GM23248 (cell line): Measurements from ENCODE around the gene NEK10. TPM values are rescaled to one million over a fixed set of nuclear protein-coding genes. Genes with fewer than 3 reads are reported as not detected.

Experiments used
- DNase-seq: peaks from one replicate; pipeline ENCODE4 v3.0.0-alpha.2; 2015
- H2AFZ ChIP-seq: fragments of 200-600 bp; sonication (generic); 2 replicates; pipeline ENCODE4 v1.6.1; 2016; ENCODE audit warnings: antibody characterized with exemption
- H3F3A ChIP-seq: fragments of 200-600 bp; sonication (generic); 2 replicates; pipeline ENCODE4 v1.6.1; 2016; ENCODE audit warnings: mild to moderate bottlenecking, antibody characterized with exemption, mixed run types; ENCODE audit not compliant: insufficient read depth
- H3K27ac ChIP-seq: fragments of 200-600 bp; sonication (generic); 2 replicates; pipeline ENCODE4 v1.5.1; 2016; ENCODE audit warnings: mild to moderate bottlenecking
- H3K27me3 ChIP-seq: fragments of 200-600 bp; sonication (generic); replicated peaks from 2 replicates; pipeline ENCODE4 v1.6.1; 2016; ENCODE audit warnings: mild to moderate bottlenecking; ENCODE audit not compliant: insufficient read depth
- H3K36me3 ChIP-seq: fragments of 200-600 bp; sonication (generic); 2 replicates; pipeline ENCODE4 v1.6.1; 2016; ENCODE audit warnings: low read depth, mild to moderate bottlenecking
- H3K4me1 ChIP-seq: fragments of 200-600 bp; sonication (generic); 2 replicates; pipeline ENCODE4 v1.6.1; 2016; ENCODE audit warnings: mild to moderate bottlenecking; ENCODE audit not compliant: insufficient read depth
- H3K4me2 ChIP-seq: fragments of 200-600 bp; sonication (generic); one replicate; pipeline ENCODE4 v1.6.1; 2016; ENCODE audit warnings: mild to moderate bottlenecking; ENCODE audit not compliant: unreplicated experiment
- H3K4me3 ChIP-seq: fragments of 200-600 bp; sonication (generic); 2 replicates; pipeline ENCODE4 v1.5.1; 2016; ENCODE audit warnings: mild to moderate bottlenecking
- H3K79me2 ChIP-seq: fragments of 200-600 bp; sonication (generic); 2 replicates; pipeline ENCODE4 v1.6.1; 2016; ENCODE audit warnings: mild to moderate bottlenecking; ENCODE audit not compliant: insufficient read depth
- H3K9ac ChIP-seq: fragments of 200-600 bp; sonication (generic); 2 replicates; pipeline ENCODE4 v1.6.1; 2016; ENCODE audit warnings: mild to moderate bottlenecking
- H3K9me2 ChIP-seq: fragments of 200-600 bp; sonication (generic); 2 replicates; pipeline ENCODE4 v1.6.1; 2016; ENCODE audit warnings: mixed run types, mild to moderate bottlenecking, moderate library complexity; ENCODE audit not compliant: insufficient read depth
- H3K9me3 ChIP-seq: fragments of 200-600 bp; sonication (generic); one replicate; pipeline ENCODE4 v1.6.1; 2017; ENCODE audit warnings: low read depth
- H4K20me1 ChIP-seq: fragments of 200-600 bp; sonication (generic); 2 replicates; pipeline ENCODE4 v1.6.0; 2016; ENCODE audit not compliant: insufficient read depth
- EZH2 ChIP-seq: fragments of 200-600 bp; sonication (generic); IDR thresholded peaks from 2 replicates; pipeline ENCODE4 v1.6.1; 2018; ENCODE audit warnings: antibody characterized with exemption, mild to moderate bottlenecking; ENCODE audit not compliant: insufficient read depth, poor library complexity, severe bottlenecking
- EZH2phosphoT487 ChIP-seq: fragments of 200-600 bp; sonication (generic); IDR thresholded peaks from 2 replicates; pipeline ENCODE4 v1.6.1; 2018; ENCODE audit warnings: antibody characterized with exemption, moderate library complexity, mild to moderate bottlenecking, low read depth; ENCODE audit not compliant: insufficient read depth
- WGBS, 2 experiments: methylation state at CpG; one replicate each; pipeline ENCODE4 v1.1.6; 2015 to 2017; ENCODE audit warnings: low lambda C conversion rate in 2 of 2, low coverage in 1 of 2; ENCODE audit errors: missing lambda C conversion rate in 2 of 2; 5-methylcytosine and 5-hydroxymethylcytosine counted together
- in situ Hi-C: fragments of 300-500 bp; cut with MboI; formaldehyde crosslinking; loops from 2 replicates; pipeline ENCODE4 v1.15.0; 2020
- polyA plus RNA-seq: library from polyadenylated mRNA; unstranded; fragments of >200 nt; fragmentation: Nextera tagmentation; extraction: Ambion mirVana; gene quantifications from 2 replicates; pipeline ENCODE4 v1.2.1, GENCODE V29; 2016
- total RNA-seq: library from RNA; depleted of rRNA; stranded (reverse); fragments of >200 nt; shearing (Covaris generic); gene quantifications from 2 replicates; pipeline ENCODE4 v1.2.3, GENCODE V29; 2014

The NEK10 gene
- total and polyA plus RNA-seq, 2 experiments from 2014 or later = 3.2 to 7.6 TPM

DNA sequence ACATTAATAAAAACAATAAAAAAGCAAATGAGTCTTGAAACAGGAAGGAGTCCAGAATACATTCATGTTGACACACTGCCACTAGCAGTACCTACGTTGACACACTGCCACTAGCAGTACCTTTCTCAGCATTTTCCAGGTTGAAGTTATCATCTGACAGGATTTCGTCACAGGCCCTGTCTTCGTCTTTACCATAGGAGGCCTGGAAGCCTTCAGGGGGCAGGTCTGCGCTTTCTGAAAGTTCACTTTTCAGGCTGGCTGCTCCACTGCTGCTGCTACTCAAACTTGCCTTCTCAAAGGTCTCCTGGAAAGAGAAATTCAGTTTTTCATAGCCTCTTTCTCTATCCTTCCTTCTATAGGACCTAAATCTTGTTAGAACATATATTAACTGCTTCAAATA lies 194.7 kb downstream of the NEK10 start:
- 0 out of 2 replicates have a peak, but pooled peaks cover 3% of the 10 kb centered on the region for H3K36me3 ChIP-seq
- no peak overlapping the region for H3K4me3 ChIP-seq
- H3K4me1 ChIP-seq = no peaks in the 10 kb centered on the region
- no peak overlapping the region for H3K27ac ChIP-seq
- no peak overlapping the region for H3K9ac ChIP-seq
- no peaks in the 10 kb centered on the region for H3K9me3 ChIP-seq
- no peaks in the 10 kb centered on the region for H3K79me2 ChIP-seq
- no peak overlapping the region for H3K4me2 ChIP-seq
- H3K9me2 ChIP-seq = no peaks in the 10 kb centered on the region
- no peaks in the 10 kb centered on the region for H4K20me1 ChIP-seq
- H2AFZ ChIP-seq = no peak overlapping the region
- in situ Hi-C loops = no loop called here
- TF ChIP-seq EZH2 (no peak), EZH2phosphoT487 (no peak)
- H3K27me3 ChIP-seq = no peaks in the 10 kb centered on the region
- no peaks in the 10 kb centered on the region for H3F3A ChIP-seq
- 79 to 92% methylated on average over 4 of the region's 4 CpGs for WGBS, 2 experiments
- no peak for DNase-seq

DNA sequence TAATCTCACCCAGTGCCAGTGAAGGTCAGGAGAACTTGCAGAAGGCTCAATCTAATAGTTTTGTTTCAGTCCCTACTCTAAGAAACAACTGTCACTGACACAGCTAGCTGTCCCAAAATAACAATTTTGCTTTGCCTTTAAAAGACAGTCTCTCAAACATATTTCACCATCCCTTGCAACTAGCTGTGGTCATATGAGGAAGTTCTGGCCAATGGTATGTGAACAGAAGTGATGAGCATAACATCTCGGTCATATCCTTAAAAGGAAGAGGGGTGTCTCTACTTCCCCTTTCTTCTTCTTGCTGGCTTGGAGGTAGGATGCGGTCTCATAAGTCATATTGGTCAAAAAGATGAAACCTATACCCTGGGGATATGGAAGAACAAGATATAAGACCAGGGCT lies 198.1 kb downstream of the NEK10 start:
- TF ChIP-seq EZH2 = no peak
- no peak for TF ChIP-seq EZH2phosphoT487
- Histone ChIP-seq H3K9me2 (no peaks in the 10 kb centered on the region), H3K36me3 (0 out of 2 replicates have a peak, but pooled peaks cover 3% of the 10 kb centered on the region), H3K4me1 (peaks cover 16% of the 10 kb centered on the region), H3K4me2 (no peak overlapping the region), H4K20me1 (no peaks in the 10 kb centered on the region), H3F3A (peaks cover 16% of the 10 kb centered on the region), H2AFZ (no peak overlapping the region), H3K79me2 (no peaks in the 10 kb centered on the region), H3K4me3 (no peak overlapping the region), H3K9me3 (no peaks in the 10 kb centered on the region), H3K27ac (no peak overlapping the region), H3K27me3 (no peaks in the 10 kb centered on the region), H3K9ac (no peak overlapping the region)
- 84 to 93% methylated on average over 2 of the region's 2 CpGs for WGBS, 2 experiments
- DNase-seq = no peak
- in situ Hi-C loops = no loop called here

DNA sequence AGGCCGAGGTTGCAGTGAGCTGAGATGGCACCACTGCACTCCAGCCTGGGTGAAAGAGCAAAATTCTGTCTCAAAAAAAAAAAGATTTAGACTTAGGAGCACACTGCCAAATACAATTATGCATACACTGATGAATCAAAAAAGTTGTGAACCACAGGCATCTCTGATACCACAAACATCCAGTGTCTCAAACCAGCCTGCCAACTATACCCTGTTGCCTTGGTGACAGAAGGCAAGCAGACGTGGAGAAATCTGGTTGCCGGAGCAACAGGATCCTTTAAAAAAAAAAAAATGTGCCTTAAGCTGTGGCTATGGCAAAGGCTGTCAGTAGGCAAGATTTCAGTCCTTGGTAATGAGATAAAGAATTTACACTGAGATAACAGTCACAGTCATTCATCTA lies 202.3 kb downstream of the NEK10 start:
- Histone ChIP-seq H2AFZ (no peak overlapping the region), H3K27me3 (no peaks in the 10 kb centered on the region), H3K4me3 (no peak overlapping the region), H3K36me3 (0 out of 2 replicates have a peak, but pooled peaks cover 3% of the 10 kb centered on the region), H3K79me2 (no peaks in the 10 kb centered on the region), H3K9me3 (no peaks in the 10 kb centered on the region), H3K27ac (peak overlapping the region; percentile 80), H3K4me2 (peak overlapping the region; percentile 87), H3K9me2 (no peaks in the 10 kb centered on the region), H3K4me1 (peaks cover 31% of the 10 kb centered on the region), H4K20me1 (no peaks in the 10 kb centered on the region), H3F3A (peaks cover 30% of the 10 kb centered on the region), H3K9ac (no peak overlapping the region)
- TF ChIP-seq EZH2 (no peak), EZH2phosphoT487 (no peak)
- in situ Hi-C loops = no loop called here
- 24 to 28% methylated on average over 3 of the region's 3 CpGs for WGBS, 2 experiments
- DNase-seq = peak; percentile 95

DNA sequence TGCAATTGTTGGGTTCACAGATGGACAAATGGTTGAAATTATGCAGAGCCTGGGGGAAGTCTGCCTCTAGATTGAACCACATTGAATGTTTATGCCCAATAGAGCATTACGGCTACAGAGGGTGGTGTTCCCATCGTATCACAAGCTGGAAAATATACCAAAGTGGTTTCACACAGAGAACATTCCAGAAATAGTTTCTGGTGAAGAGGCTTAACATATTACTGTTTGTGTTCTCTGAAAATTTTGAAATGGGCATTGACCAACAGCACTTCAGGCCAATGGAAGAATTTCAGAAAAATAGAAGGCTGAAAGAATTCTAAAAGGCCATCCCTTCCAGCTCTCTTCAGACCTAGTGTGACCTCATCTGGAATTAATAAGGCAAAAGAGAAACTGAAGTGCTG lies 203.9 kb downstream of the NEK10 start:
- Histone ChIP-seq H3K9ac (peak overlapping the region; percentile 60), H3K36me3 (0 out of 2 replicates have a peak, but pooled peaks cover 4% of the 10 kb centered on the region), H3K4me1 (peaks cover 31% of the 10 kb centered on the region), H3K9me3 (no peaks in the 10 kb centered on the region), H3K4me3 (peak overlapping the region; percentile 61), H4K20me1 (no peaks in the 10 kb centered on the region), H3K9me2 (no peaks in the 10 kb centered on the region), H3K79me2 (no peaks in the 10 kb centered on the region), H3F3A (peaks cover 30% of the 10 kb centered on the region), H3K4me2 (peak overlapping the region; percentile 87), H3K27me3 (no peaks in the 10 kb centered on the region), H2AFZ (no peak overlapping the region), H3K27ac (peak overlapping the region; percentile 80)
- peak; percentile 93 for DNase-seq
- TF ChIP-seq EZH2 (no peak), EZH2phosphoT487 (no peak)
- in situ Hi-C loops = no loop called here
- 4 to 8% methylated on average over 2 of the region's 2 CpGs for WGBS, 2 experiments

DNA sequence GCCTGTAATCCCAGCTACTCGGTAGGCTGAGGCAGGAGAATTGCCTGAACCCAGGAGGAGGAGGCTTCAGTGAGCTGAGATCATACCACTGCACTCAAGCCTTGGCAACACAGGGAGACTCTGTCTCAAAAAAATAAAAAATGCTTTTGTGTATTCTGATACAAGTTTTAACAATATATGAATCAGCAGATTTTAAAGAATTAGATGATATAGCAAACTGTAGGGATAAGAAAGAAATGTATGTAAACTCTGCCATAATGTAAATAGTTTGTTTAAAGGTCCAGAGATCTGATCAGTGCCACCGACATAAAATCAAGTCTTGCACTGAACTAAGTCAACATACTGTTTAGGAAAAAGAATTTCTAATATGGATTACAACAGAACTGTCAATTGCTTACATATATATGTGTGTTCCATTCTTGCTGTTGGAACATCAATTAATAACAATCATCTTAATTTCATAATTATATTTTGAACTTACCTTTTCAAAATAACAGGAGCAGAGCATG lies 208.3 kb downstream of the NEK10 start:
- Histone ChIP-seq H3K9me2 (no peaks in the 10 kb centered on the region), H3K4me1 (peaks cover 12% of the 10 kb centered on the region), H3K36me3 (0 out of 2 replicates have a peak, but pooled peaks cover 4% of the 10 kb centered on the region), H3K4me2 (no peak overlapping the region), H3K9ac (no peak overlapping the region), H3K27ac (no peak overlapping the region), H4K20me1 (no peaks in the 10 kb centered on the region), H3K27me3 (no peaks in the 10 kb centered on the region), H3K9me3 (no peaks in the 10 kb centered on the region), H3K79me2 (no peaks in the 10 kb centered on the region), H2AFZ (no peak overlapping the region), H3F3A (peaks cover 11% of the 10 kb centered on the region), H3K4me3 (no peak overlapping the region)
- WGBS, 2 experiments = 75 to 83% methylated on average over 2 of the region's 2 CpGs
- no peak for TF ChIP-seq EZH2
- TF ChIP-seq EZH2phosphoT487 = no peak
- no peak for DNase-seq
- in situ Hi-C loops = no loop called here
